ELF-1 (cell line): ENCODE results near the gene GOLGA6B.
"Not testable (repeated sequence)": the region's sequence is repeated elsewhere in the genome, so short reads cannot be mapped to it uniquely, and the experiment has no call there.

Experiments used
- DNase-seq: peaks from one replicate; pipeline ENCODE4 v3.0.0-alpha.2; 2016; ENCODE audit warnings: low read depth, low spot score

The GOLGA6B gene

GRCh38 chr15:72654397-72654796, at the start of gene GOLGA6B:
GOLGA6B (plus strand) TSS chr15:72654697; CDS start chr15:72654738, 41 bp downstream.
- not testable (repeated sequence) for DNase-seq

GRCh38 chr15:72604794-72605193, 49.7 kb upstream of the GOLGA6B start:
- peak; percentile 80 for DNase-seq

- DNase-seq, result not testable (repeated sequence)
Observed at GRCh38 chr15:72608084-72608483, 46.4 kb upstream of the GOLGA6B start.

- no peak for DNase-seq
Observed at GRCh38 chr15:72609862-72610261, 44.6 kb upstream of the GOLGA6B start.

GRCh38 chr15:72612324-72612723, 42.2 kb upstream of the GOLGA6B start:
- DNase-seq, result not testable (repeated sequence)

GRCh38 chr15:72614810-72615532, 39.5 kb upstream of the GOLGA6B start:
- no peak for DNase-seq

- peak; percentile 53 for DNase-seq
Observed at GRCh38 chr15:72615533-72616233, 38.8 kb upstream of the GOLGA6B start.

- no peak for DNase-seq
Observed at GRCh38 chr15:72616491-72617210, 37.8 kb upstream of the GOLGA6B start.

GRCh38 chr15:72623854-72624253, 30.6 kb upstream of the GOLGA6B start:
- DNase-seq, result not testable (repeated sequence)

- not testable (repeated sequence) for DNase-seq
Observed at GRCh38 chr15:72626153-72626552, 28.3 kb upstream of the GOLGA6B start.

GRCh38 chr15:72628249-72629067, 26.0 kb upstream of the GOLGA6B start:
- DNase-seq, result peak; percentile 34

- DNase-seq, result not testable (repeated sequence)
Observed at GRCh38 chr15:72629068-72629570, 25.4 kb upstream of the GOLGA6B start.

GRCh38 chr15:72636519-72637282, 17.8 kb upstream of the GOLGA6B start:
- DNase-seq, result peak; percentile 84

GRCh38 chr15:72639759-72640483, 14.6 kb upstream of the GOLGA6B start:
- not testable (repeated sequence) for DNase-seq

- not testable (repeated sequence) for DNase-seq
Observed at GRCh38 chr15:72642271-72642670, 12.2 kb upstream of the GOLGA6B start.

GRCh38 chr15:72648631-72649253, 5.8 kb upstream of the GOLGA6B start:
- not testable (repeated sequence) for DNase-seq

- not testable (repeated sequence) for DNase-seq
Observed at GRCh38 chr15:72656014-72656413, 1.5 kb downstream of the GOLGA6B start.

- DNase-seq, result not testable (repeated sequence)
Observed at GRCh38 chr15:72661081-72661480, 6.6 kb downstream of the GOLGA6B start.

- DNase-seq, result not testable (repeated sequence)
Observed at GRCh38 chr15:72663931-72664330, 9.4 kb downstream of the GOLGA6B start.
